NT2/D1 (cell line): ENCODE results near the gene BIRC6.
"Not testable (repeated sequence)": the region's sequence is repeated elsewhere in the genome, so short reads cannot be mapped to it uniquely, and the experiment has no call there.

ENCODE experiments used
- DNase-seq: peaks from one replicate; pipeline ENCODE4 v3.0.0-alpha.2; 2011; ENCODE audit warnings: low read depth, low spot score
- H3K27me3 ChIP-seq: 2 replicates; pipeline ENCODE4 v1.6.0; 2011; ENCODE audit warnings: mild to moderate bottlenecking; ENCODE audit not compliant: insufficient read length, insufficient read depth
- H3K36me3 ChIP-seq: 2 replicates; pipeline ENCODE4 v1.6.1; 2011; ENCODE audit warnings: mild to moderate bottlenecking, low read length, mixed read lengths; ENCODE audit not compliant: insufficient read depth, insufficient read length
- H3K4me1 ChIP-seq: 2 replicates; pipeline ENCODE4 v1.5.1; 2011; ENCODE audit not compliant: insufficient read depth, insufficient read length
- H3K4me3 ChIP-seq: 2 replicates; pipeline ENCODE4 v1.5.1; 2011; ENCODE audit warnings: low read depth; ENCODE audit not compliant: insufficient read length
- H3K9ac ChIP-seq: 2 replicates; pipeline ENCODE4 v1.6.0; 2011; ENCODE audit warnings: low read depth; ENCODE audit not compliant: insufficient read length
- H3K9me3 ChIP-seq: 2 replicates; pipeline ENCODE4 v1.5.1; 2011; ENCODE audit warnings: mild to moderate bottlenecking, low read length; ENCODE audit not compliant: insufficient read depth
- SUZ12 ChIP-seq: IDR thresholded peaks from 2 replicates; pipeline ENCODE4 v1.6.1; 2011; ENCODE audit not compliant: insufficient read length, insufficient read depth; ENCODE audit errors: extremely low read depth
- YY1 ChIP-seq: IDR thresholded peaks from 2 replicates; pipeline ENCODE4 v1.6.1; 2011; ENCODE audit not compliant: insufficient read length, insufficient read depth
- ZNF274 ChIP-seq: IDR thresholded peaks from 2 replicates; pipeline ENCODE4 v1.6.1; 2011; ENCODE audit warnings: mild to moderate bottlenecking, low read depth, low read length

BIRC6 gene

GRCh38 chr2:32532341-32532740 is 175.5 kb downstream of the BIRC6 start:
- TF ChIP-seq SUZ12 (no peak), YY1 (no peak), ZNF274 (no peak)
- peaks cover 20% of the 10 kb centered on the region for H3K36me3 ChIP-seq
- no peaks in the 10 kb centered on the region for H3K9me3 ChIP-seq
- H3K9ac ChIP-seq: no peak overlapping the region
- no peak overlapping the region for H3K4me3 ChIP-seq
- H3K27me3 ChIP-seq: no peaks in the 10 kb centered on the region
- no peaks in the 10 kb centered on the region for H3K4me1 ChIP-seq
- no peak for DNase-seq

DNA sequence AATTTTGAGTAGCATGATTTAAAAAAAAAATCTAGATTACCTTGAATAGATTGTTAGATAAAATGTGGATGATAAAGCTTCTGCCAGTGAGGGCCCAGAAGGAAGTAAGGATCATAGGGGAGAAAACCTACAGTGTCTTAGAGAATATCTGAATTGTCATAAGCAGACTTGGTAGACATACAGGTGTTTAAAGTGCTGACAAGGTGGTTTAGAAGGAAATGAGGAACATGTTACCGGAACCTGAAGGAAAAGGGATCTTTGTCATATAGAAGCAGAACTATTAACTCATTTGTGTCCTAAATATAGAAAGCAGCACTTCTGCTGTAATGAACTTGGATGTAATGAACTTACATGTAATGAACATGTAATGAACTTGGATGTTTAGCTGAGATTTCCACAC is 176.1 kb downstream of the BIRC6 start:
- Histone ChIP-seq H3K4me3 (no peak overlapping the region), H3K27me3 (no peaks in the 10 kb centered on the region), H3K9me3 (no peaks in the 10 kb centered on the region), H3K36me3 (peaks cover 19% of the 10 kb centered on the region), H3K4me1 (no peaks in the 10 kb centered on the region), H3K9ac (no peak overlapping the region)
- TF ChIP-seq YY1: no peak
- TF ChIP-seq SUZ12: no peak
- no peak for TF ChIP-seq ZNF274
- DNase-seq: no peak

DNA sequence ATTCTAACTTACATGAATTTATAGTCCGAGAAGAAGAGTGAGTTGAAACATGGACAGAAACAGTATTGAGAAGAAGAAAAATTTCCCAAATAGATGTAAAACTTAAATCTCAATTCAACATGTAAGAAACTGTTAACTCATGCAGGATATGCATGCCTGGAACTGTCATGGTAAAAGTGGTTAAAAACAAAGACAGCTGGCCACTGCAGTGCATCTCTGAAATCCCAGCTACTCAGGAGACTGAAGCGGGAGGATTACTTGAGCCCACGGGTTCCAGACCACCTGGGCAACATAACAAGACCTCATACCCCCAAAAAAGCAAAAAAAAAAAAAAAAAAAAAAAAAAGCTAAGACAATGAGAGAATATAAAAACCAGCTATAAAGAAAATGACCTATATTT is 178.0 kb downstream of the BIRC6 start:
- TF ChIP-seq YY1: no peak
- no peak for TF ChIP-seq SUZ12
- TF ChIP-seq ZNF274: no peak
- Histone ChIP-seq H3K36me3 (peaks cover 15% of the 10 kb centered on the region), H3K4me1 (no peaks in the 10 kb centered on the region), H3K4me3 (no peak overlapping the region), H3K9ac (no peak overlapping the region), H3K27me3 (no peaks in the 10 kb centered on the region), H3K9me3 (no peaks in the 10 kb centered on the region)
- DNase-seq: no peak

DNA sequence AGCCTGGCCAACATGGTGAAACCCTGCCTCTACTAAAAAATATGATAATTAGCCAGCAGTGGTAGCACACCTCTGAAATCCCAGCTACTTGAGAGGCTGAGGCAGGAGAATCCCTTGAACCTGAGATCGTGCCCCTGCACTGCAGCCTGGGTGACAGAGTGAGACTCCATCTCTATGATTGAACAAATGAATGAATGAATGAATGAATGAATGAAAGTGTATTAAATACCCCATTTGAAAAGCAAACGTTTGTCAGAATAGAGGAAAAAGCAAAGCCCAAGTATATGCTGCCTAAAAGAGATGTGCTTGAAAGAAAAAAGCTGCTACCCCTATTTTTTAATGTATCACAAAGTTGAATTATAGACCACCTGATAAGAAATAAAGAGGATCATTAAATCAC is 181.9 kb downstream of the BIRC6 start:
- DNase-seq: no peak
- Histone ChIP-seq H3K27me3 (no peaks in the 10 kb centered on the region), H3K4me3 (no peak overlapping the region), H3K9ac (no peak overlapping the region), H3K36me3 (peaks cover 4% of the 10 kb centered on the region), H3K4me1 (no peaks in the 10 kb centered on the region), H3K9me3 (no peaks in the 10 kb centered on the region)
- no peak for TF ChIP-seq SUZ12
- TF ChIP-seq YY1: no peak
- no peak for TF ChIP-seq ZNF274

- H3K9me3 ChIP-seq, H3K4me1 ChIP-seq, H3K4me3 ChIP-seq, H3K9ac ChIP-seq, H3K27me3 ChIP-seq, DNase-seq: not testable (repeated sequence)
- peaks cover 11% of the 10 kb centered on the region for H3K36me3 ChIP-seq
Measured at GRCh38 chr2:32552483-32552882, 195.7 kb downstream of the BIRC6 start.

DNA sequence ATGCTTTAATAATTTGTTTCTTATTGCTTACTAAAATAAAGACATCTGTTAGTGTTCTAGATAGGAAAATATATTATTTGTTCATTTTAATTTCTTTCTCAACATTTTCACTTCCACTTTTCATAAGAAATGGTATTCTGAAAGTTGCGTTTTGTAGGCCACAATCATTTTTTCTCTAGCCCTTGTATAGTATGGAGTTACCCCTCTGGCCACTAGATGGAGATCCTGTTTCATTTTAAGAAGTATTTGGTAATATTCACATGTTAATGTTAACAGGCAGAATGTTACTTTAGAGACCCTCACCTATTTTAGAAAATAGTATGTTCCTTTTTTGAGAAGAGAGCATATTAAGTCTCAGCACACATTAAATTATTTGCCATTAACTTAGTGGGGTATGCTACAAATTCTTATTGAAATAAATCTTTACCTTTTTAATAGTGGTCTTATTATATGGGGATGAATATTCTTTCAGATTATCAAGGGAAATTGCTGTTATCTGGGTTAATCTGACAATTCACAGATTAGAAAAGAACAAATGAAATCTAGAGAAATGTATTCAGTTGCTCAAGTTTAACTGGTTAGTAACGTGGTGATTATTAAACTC is 197.1 kb downstream of the BIRC6 start:
- H3K4me3 ChIP-seq: no peak overlapping the region
- no peaks in the 10 kb centered on the region for H3K9me3 ChIP-seq
- H3K4me1 ChIP-seq: no peaks in the 10 kb centered on the region
- peak; percentile 16 for DNase-seq
- H3K9ac ChIP-seq: no peak overlapping the region
- peaks cover 8% of the 10 kb centered on the region for H3K36me3 ChIP-seq
- no peaks in the 10 kb centered on the region for H3K27me3 ChIP-seq
- TF ChIP-seq YY1: no peak

DNA sequence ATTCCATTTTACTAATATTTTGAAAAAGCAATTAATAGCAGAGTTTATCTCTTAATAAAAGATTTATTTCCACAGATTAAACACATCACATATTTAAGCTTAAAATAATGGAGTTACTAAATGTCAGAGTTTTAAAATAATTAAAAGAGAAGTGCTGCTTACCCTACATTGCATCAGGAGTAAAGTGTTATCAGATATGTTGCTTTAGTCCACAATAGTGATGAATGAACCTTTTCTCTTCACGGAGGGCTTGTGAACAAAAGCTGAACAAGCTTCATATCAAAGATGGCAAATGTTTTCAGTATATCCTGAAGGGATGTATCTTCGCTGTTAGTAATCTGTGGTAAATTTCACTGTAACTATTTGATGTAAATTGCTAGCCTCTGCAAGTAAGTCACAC is 201.7 kb downstream of the BIRC6 start:
- Histone ChIP-seq H3K9ac (no peak overlapping the region), H3K9me3 (no peaks in the 10 kb centered on the region), H3K27me3 (no peaks in the 10 kb centered on the region), H3K4me3 (no peak overlapping the region), H3K36me3 (peaks cover 2% of the 10 kb centered on the region), H3K4me1 (no peaks in the 10 kb centered on the region)
- no peak for DNase-seq
- TF ChIP-seq SUZ12 (no peak), YY1 (no peak), ZNF274 (no peak)

- Histone ChIP-seq H3K4me1 (no peaks in the 10 kb centered on the region), H3K27me3 (no peaks in the 10 kb centered on the region), H3K9me3 (no peaks in the 10 kb centered on the region), H3K9ac (no peak overlapping the region), H3K4me3 (no peak overlapping the region), H3K36me3 (peaks cover 2% of the 10 kb centered on the region)
- no peak for DNase-seq
- no peak for TF ChIP-seq SUZ12
- TF ChIP-seq ZNF274: no peak
- TF ChIP-seq YY1: no peak
Measured at GRCh38 chr2:32559136-32559535, 202.3 kb downstream of the BIRC6 start.
